NCI-H1048 (cell line): ENCODE measurements around the gene FHAD1.
"Not testable (repeated sequence)": the region's sequence is repeated elsewhere in the genome, so short reads cannot be mapped to it uniquely, and the experiment has no call there.

ENCODE experiments used
- DNase-seq: peaks from one replicate; lab custom pipeline; 2025; lab: John Stamatoyannopoulos, UW

The FHAD1 gene

DNA sequence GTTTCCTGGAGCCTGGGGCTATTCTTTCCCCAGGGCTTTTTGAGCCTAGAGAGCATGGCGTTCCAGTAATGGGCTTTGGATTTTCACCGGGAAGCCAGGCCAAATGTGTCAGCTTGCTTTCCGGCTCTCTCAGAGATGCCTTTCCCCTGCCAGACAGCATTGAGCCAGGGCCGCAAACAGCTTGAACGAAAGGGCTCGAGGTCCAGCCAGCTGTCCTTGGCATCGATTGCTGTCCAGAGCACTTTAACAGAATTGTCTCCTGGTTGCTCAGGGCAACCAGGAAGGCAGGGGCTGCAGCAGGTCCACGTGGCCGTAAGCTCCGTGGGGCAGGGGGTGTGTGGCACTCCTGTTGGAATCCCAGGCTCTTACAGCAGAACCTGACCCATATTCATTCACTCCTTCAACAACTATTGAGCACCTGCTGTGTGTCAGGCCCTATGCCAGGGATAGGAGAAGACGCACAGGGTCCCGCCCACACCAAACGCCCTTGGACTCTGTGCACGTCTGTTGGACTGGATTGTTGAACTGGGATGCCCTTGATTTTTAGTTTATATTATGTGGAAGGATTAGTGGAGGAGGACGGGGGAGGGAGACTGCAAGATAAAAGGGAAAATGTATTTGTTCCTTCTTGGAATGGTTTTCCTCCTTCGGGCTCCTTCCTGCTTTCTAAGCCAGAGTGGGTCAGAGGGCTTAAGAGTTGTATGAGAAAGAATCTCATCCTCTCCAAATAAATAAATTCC is 123.9 kb downstream of the FHAD1 start:
- no peak for DNase-seq

DNA sequence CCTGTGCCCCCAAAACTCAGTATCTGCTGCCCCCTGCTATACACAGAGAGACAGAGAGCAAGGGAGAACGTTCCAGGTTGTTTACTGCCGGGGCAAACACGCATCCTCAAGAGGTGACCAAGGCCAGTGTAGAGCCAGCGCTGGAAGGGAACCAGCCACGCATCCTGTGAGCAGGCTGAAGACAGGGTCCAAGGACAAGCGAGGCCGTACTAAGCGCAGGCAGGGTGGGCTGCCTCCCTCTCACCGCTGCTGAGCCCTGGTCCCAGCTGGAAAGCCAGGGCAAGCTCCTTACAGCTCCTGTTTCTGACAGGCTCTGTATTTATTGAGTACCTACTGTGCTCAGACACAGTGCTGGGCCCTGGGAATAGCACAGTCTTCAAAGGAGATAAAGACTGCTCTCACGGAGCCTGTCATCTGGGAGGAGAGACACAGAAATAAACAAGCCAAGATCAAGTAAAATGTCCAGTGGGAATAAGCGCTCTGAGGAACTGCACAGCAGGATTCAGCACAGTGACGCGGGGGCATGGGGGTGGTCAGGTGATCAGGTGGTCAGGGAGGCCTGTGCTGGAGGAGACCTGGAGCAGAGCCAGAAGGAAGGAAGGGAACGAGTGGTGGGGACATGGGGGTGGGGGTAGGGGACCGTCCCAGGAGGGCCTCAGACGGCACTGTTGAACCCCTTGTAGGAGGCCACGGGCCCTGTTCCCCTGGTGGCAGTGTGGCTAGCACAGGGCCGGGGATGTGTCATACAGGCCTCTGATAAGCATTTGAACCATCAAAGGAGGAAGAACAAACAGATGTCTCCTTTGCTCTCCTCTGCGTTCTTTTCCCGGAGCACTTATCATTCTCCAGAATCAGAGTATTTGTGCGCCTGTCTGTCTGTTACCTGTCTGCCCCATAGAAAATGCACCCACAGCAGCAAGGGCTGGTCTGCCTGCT is 124.9 kb downstream of the FHAD1 start:
- no peak for DNase-seq

DNA sequence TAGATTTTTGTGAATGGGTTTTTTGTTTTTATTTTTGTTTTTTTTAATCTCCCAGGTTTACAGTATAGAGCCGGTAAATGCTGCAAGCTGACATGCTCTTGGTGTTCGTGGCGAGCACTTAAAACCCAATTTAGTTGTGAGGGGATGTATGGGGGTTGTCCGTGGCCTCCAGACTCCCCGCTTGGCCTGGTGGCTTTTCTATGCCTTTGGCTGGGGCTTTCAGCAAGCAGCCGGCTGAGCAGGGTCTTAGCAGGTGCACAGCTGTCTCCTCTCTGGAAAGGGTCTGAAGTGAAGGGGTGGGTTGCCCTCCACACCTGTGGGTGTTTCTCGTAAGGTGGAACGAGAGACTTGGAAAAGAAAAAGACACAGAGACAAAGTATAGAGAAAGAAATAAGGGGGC is 131.7 kb downstream of the FHAD1 start:
- DNase-seq = no peak

DNA sequence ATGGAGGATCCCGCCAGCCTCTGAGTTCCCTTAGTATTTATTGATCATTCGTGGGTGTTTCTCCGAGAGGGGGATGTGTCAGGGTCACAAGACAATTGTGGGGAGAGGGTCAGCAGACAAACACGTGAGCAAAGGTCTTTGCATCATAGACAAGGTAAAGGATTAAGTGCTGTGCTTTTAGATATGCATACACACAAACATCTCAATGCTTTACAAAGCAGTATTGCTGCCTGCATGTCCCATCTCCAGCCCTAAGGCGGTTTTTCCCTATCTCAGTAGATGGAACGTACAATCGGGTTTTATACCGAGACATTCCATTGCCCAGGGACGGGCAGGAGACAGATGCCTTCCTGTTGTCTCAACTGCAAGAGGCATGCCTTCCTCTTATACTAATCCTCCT is 132.1 kb downstream of the FHAD1 start:
- DNase-seq = not testable (repeated sequence)

DNA sequence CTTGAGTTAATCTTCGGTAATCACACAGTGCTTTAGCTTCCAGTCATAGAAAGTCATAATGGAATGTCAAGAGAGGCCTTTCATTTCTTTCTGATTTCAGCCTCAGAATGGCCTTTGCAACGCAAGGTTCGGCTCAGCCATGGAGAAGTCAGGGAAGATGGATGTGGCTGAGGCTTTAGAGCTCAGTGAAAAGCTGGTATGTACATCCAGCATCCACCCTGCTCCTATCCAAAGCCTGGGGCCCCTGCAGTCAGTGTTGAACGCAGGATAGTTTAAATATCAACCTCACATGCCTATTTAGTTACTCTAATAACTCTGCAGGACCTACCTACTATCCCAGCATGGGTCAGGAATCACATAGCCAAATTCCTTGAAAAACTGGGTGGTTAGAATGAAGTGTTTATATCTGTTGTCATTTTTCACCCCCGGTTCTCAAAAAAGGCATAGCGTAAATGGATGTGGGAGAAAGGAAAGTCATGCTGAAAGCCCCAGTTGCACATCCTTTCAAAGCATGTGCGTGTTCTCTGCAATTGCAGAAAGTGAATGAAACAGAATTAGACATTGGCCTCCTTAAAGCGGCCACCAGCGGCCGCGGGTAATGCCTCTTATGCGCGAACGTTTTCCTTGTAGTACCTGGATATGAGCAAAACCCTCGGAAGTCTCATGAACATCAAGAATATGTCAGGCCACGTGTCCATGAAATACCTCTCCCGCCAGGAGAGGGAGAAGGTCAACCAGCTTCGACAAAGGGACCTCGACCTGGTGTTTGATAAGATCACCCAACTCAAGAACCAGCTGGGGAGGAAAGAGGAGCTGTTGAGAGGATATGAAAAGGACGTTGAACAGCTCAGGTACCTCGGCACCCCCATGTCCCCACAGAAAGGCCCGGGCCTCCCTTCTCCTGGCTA is 133.8 kb downstream of the FHAD1 start:
- no peak for DNase-seq

DNA sequence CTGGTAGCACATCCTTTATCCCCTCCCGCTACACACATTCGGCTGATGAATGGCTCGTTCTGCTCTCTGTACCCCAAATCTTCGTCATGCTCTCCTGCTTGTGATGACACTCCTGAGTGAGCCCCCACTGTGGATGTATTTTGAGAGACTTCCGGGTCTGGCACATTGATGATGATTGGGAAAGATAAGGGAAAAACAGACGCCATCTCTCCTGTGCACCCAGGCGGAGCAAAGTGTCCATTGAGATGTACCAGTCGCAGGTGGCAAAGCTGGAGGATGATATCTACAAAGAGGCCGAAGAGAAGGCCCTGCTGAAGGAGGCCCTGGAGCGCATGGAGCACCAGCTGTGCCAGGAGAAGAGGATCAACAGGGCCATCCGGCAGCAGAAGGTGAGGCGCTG is 134.8 kb downstream of the FHAD1 start:
- no peak for DNase-seq

DNA sequence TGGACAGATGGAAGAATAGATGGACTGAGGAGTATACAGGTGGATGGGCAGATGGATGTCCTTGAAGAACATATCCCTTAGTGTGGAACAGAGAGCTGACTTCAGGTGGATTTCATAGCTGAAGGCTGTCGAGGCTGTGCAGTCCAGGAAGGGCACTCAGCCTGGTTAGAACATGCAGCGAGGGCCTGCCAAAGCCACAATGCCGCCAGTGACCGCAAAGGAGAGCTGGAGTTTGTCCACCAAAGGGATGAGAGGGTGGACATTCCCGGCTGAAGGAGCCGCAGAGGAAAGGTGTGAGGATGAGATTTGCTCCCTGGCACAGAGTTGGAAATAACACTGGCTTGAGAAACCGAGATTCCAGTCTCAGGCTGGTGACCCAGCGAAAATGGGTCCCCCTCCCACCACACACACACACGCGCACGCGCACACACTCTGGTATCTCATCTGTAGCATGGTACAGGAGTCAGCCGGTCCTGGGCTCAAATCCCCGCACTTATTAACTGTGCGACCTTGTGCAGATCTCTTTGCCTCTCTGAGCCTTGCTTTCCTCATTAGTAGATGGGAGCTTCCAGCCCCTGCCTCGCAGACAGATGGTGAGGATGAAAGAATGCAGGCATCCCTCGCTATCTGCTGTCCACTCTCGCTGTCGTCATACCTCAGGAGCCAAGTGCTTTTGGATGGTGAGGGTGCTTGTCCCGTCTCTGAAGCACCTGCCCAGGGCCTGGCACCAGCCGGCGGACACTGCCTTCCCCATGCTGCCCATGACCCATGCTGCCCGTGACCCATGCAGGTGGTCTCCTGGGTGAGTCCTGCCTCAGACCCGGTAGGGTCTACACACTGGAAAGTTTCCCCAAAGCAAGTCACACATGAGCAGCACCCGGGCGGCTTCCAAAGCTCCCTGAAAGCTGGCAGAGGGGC is 135.8 kb downstream of the FHAD1 start:
- no peak for DNase-seq

DNA sequence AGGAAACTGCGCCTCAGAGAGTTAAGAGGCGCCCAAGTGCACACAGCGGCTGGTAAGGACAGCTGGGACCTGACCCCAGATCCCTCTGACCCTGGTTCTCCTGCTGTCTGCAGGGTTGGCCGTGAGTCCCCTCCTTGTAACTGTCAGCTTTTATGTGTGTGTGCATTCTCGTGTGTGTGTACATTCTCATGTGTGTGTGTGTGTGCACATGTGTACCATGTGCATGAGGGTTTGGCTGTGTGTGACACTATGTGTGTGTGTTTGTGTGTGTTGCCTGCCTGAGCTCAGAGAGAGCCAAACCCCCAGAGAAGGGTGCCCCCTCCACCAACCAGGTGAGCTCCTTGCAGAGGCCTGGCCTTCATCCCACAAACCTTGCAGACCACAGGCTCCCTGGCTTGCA is 136.8 kb downstream of the FHAD1 start:
- no peak for DNase-seq

DNA sequence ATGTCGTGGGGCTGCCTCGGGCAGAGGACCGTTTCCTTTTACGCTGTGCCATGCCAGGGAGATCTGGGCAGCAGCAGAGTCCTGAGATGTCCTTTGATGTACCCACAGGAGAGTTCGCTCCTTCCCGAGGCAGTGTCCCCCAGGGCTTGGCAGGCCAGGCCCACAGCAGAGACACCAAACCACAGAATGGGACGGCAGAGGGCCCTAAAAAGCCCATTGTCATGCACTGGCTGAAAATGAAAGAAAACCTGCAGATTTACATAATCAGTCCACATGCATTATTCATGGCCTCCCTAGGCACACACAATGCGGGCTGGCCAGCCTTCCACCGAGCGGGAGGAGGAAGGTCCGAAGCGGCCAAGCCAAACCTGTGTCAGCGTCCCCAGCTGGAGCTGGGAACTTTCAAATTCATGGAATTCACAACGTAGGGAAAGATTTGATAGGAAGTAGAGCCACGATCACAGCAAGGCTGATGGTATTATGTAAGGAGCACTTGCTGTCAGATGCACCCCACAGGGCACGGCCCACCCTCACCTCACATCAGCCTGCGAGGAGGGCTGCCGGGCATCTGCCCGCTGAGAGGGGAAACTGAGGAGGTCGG is 137.4 kb downstream of the FHAD1 start:
- no peak for DNase-seq

DNA sequence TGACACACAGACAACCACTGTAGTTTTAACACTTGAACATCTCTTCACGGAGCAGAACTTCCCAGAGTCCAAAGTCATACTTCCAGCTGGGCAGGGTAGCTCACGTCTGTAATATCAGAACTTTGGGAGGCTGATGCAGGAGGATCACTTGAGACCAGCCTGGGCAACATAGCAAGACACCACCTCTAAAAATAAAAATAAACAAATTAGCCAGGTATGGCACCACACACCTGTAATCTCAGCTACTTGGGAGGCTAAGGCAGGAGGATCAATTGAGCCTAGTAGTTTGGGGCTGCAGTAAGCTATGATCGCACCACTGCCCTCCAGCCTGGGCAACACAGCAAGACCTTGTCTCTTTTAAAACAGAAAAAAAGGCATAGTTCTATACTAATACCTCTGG is 138.4 kb downstream of the FHAD1 start:
- no peak for DNase-seq

DNA sequence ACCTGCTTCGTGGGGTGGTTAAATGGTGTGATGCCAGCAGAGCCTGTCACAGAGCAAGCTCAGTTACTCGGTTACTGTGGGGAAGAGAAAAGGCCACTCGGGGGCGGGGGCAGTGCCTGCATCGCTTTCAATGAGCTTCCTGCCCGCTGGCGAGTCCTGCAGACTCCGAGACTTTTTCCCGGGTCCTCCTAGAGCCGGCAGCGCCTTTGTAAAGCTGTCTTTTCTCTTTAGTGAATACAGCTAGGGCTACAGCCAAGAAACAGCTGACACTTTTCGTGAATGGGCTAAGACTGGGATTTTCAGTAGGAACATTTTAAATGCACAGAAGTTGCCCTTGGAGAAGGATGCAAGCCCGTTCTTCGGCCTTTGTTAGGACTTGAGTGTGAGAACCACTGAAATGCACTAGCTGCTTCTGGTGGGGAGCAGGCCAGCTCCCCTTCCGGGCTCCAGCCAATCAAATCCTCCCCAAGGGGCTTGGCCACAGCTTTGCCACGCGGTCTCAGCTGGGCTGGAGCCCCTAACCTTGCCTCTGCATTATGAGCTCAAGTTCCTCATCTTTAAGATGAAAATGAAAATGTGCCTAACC is 139.2 kb downstream of the FHAD1 start:
- DNase-seq = no peak

DNA sequence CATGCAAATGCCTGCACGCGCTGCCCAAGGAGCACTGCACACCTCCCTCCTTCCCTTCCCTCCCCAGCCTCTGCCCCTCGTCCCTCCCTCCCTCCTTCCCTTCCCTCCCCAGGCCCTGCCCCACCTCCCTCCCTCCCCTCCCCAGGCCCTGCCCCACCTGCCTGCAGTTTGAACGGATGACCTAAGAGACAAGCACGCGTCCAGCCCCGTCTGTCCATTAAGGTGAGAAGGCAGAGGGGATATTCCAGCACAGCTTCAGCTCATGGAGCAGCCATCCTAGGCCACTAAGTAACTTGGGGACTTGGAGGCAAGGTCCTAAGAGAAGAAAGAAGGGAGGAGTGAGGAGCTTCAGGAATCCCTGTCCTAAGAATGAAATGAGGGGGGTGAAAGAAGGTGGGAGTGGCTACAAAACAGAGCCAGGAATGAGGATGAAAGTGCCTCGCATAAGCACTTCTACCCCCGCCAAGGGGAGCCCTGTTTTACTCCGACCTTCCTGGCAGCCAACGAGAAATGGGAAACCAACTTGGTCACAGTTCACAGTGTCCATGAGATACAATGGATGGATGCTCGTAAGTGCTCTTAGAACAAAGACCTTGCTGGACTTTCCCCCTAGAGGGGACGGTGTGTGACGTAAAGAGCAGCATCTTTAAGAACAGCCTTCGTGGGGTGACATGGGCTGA is 141.3 kb downstream of the FHAD1 start:
- DNase-seq = no peak

DNA sequence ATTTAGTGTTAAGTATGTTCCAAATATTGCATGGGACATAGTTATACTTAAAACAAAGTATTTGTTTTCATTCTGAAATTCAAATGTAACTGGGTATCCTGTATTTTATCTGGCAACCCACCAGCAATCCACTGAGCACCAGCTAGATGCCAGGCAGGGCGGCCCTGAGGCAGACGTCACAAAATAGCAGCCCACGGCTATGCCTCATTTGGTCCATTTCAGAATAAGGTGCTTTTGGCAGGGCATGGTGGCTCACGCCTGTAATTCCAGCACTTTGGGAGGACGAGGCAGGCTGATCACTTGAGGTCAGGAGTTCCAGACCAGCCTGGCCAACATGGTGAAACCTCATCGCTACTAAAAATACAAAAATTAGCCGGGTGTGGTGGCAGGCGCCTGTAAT is 142.8 kb downstream of the FHAD1 start:
- not testable (repeated sequence) for DNase-seq

DNA sequence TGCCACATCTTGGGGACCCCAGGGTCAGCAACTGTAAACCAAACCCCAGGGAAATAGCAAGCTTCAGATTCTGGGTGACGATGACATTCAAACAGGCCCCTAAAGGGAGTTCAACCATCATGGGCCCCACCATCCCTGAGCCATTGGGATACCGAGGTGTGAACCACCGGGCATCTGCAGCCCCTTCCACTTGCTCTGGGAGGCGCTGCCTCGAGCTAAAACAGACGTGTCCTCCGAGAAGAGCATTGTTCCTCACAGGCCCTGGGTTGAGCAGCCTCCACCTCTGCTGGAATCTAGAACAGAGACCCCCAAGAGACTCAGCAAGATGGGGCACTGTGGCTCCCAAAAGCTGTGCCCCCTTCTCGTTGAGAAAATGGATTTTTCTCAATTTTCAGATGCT is 143.6 kb downstream of the FHAD1 start:
- DNase-seq = no peak

DNA sequence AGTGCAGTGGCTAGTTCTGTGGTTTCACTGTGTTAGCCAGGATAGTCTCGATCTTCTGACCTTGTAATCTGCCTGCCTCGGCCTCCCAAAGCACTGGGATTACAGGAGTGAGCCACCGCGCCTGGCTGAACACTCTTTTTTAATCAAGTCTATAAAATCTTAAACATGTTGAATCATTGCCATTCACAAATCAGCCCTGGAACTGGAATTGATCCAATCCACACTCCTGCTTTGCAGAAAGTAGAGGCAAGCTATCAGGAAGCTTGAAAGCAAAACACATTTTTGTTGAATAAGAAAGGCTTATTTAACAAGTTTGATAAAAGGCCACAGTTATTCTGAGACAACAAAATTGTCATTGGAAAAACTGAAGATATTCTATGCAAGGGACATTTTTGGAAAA is 144.3 kb downstream of the FHAD1 start:
- DNase-seq = no peak

DNA sequence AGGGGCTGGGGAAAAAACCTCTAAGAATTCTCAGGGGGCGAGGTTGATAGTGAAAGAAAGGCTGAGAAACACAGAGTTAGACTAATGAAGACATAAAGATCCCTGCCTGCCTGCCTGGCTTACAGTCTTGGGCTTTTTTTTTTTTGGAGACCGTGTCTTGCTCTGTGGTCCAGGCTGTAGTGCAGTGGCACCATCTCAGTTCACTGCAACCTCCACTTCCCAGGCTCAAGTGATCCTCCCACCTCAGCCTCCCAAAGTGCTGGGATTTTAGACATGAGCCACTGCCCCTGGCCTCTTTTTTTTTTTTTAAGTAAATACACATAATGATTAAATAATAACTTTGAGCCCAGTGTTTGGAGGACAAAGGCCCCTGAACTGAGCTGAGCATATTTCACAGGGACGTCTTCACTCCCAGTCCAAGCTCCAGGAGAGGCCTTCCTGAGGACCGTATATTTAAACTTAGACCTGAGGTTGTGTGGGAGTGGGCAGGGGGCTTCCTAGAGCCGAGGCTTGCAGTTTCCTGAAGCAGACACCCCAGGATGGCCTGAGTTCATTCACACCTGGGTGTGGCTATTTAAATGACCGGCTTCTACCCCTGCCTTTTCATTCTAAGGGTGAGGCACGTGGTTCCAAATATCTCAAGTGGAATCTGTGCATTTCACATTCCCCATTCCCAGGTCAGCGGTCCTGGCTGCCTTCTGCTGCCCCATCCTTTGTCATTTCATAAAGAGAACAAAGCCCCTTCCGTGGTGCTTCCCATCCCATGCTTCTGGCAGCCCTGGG is 146.6 kb downstream of the FHAD1 start:
- DNase-seq = no peak

DNA sequence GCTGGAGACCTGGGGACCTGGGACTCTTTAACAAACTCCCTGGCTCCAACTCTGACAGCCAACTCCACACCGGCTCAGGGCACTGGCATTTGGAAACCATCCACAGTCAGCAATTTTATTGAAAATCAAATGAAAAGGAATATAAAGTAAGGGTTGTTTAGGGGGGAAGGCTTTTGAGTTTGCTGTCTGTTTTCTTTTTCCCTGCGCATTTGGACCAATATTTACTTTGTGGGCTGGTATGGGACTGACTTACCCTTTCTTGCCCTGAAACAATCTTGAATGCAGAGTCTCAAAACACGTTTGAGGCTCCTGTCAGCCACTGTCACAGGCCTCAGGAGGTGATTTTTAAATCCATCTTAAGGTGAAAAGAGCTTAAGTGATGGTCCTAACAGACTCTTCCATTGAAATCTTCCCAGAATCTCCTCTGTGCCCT is 147.3 kb downstream of the FHAD1 start:
- no peak for DNase-seq

DNA sequence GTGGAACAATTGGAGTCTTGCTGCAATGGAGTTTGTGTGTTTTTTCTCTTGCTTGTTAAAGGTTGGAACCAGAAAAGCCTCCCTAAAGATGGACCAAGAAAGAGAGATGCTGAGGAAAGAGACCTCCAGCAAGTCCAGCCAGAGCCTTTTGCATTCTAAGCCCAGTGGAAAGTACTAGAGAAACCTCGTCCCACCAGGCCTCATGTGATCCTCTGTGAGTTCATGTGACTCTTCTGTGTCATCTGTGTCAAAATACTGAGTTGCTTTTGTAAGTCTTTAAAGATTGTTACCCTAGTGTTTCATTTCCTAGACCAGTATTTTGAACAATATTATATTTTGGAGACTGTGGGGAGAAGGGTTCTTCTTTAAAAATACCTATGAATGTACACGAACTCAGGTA is 150.2 kb downstream of the FHAD1 start:
- no peak for DNase-seq

DNA sequence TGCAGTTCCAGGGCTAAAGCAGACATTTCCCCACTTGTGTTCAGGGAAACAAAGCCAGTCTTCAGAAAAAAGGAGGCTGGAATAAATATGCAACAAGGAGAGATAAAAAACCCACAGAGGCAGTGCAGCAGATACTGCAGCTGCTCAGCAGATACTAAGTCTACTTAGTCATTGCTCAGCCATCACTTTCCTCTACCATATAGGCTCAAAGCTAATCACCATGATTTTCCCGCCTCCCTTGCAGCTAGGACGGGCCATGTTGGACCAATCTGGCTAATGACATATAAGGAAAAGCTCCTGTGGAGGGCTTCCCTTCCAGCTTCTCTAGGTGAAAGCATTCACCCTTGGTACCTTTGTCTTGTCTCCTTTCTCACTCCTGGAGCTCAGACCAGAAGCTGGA is 152.7 kb downstream of the FHAD1 start:
- DNase-seq = no peak
